Measurements from ENCODE around the gene DBNL.
"Not testable (repeated sequence)": the region's sequence is repeated elsewhere in the genome, so short reads cannot be mapped to it uniquely, and the experiment has no call there.

DBNL gene

DNA sequence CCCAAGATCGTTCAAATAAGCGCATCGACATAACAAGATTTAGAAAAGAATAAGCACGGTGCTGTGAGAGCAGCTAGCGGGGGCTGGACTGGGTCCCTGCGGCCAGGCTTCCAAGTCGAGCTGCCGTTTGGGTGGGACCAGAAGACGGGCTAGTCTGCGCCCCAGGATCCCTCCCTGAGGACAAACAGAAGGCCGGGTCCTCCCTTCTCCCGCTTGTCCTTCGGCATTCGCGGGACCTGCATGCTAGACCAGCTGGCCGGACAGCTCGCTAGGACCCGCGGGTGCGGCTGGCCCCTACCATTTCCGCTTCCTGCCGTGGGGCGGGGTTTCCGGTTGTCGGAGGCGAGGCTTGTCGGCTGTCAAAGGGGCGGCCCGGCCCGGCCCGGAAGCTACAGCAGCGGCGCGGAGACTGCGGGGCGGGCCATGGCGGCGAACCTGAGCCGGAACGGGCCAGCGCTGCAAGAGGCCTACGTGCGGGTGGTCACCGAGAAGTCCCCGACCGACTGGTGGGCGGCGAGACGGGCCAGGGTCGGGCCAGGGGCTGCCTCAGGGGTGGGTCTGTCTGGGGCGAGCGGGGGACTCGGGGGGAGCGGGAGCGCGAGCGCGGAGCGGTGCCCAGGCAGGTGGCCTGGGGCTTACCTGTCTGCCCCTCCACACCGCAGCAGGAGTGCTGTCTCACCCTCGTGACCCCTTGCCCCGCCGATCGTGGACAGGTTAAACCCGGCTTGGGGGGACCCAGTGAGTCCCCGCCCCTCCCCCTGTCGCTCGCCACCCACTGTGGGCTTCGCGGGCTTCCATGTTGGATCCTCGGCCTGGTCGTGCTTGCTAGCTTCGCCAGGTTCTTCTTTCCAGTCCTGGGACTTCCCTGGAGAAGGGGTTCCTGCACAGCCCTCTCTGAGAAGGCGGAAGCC lies at the start of gene DBNL:
Gene DBNL, plus strand, starts transcription at position 388 of the 911 bp plus-strand sequence. Its CDS starts 36 bp downstream, at position 424.
- DNase-seq = peak; percentile 87

DNA sequence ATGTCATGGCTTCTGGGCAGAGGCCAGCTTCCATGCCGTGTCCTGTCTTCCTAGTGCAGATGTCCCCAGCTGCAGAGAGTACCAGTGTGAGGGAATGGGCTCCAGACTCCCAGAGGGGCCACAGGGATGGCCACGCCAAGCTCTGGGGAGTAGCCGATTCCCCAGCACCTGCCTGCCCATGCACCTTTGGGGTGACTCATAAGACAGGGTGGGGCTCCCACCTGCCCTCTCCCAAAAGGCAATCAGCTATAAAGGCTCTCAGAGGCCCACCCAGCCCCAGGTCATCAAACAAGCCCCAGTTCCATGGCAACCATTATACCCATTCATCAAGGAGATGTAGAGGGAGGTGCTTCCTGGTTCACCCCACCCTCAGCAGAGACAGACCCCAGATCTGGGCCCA lies 47.0 kb upstream of the DBNL start, which contains the start of gene SPDYE1:
Gene SPDYE1, plus strand, starts transcription at position 366 of the 400 bp plus-strand sequence. CDS start 2,053 bp downstream, outside the sequence.
- not testable (repeated sequence) for DNase-seq

GRCh38 chr7:44012081-44012480 lies 32.4 kb upstream of the DBNL start:
- not testable (repeated sequence) for DNase-seq

DNA sequence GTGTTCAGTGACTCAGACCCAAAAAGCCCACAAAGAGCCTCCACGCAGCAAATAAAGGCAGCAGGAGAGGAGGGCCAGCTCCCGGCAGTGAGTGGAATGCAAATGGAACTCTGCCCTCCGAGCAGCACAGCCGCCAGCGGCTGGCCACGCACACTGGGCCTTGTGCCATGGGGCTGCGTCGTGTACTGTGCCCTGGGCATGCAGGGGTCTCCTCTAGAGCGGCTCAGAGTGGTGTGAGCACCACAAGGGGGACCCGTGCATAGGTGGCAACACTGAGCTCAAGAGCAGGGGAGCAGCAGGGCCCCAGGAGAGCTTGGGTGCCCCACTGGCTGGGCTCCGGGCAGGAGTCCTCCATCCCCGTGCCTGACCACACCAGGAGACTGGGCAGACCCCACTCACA lies 29.4 kb upstream of the DBNL start:
- DNase-seq = not testable (repeated sequence)

- peak; percentile 95 for DNase-seq
Measured at GRCh38 chr7:44018857-44019807, 25.4 kb upstream of the DBNL start.

GRCh38 chr7:44019825-44020224 lies 24.7 kb upstream of the DBNL start:
- DNase-seq = not testable (repeated sequence)

GRCh38 chr7:44022069-44022468 lies 22.4 kb upstream of the DBNL start:
- not testable (repeated sequence) for DNase-seq

GRCh38 chr7:44022796-44023467 lies 21.6 kb upstream of the DBNL start:
- DNase-seq = not testable (repeated sequence)

- DNase-seq = not testable (repeated sequence)
Measured at GRCh38 chr7:44029433-44029832, 15.1 kb upstream of the DBNL start.

DNA sequence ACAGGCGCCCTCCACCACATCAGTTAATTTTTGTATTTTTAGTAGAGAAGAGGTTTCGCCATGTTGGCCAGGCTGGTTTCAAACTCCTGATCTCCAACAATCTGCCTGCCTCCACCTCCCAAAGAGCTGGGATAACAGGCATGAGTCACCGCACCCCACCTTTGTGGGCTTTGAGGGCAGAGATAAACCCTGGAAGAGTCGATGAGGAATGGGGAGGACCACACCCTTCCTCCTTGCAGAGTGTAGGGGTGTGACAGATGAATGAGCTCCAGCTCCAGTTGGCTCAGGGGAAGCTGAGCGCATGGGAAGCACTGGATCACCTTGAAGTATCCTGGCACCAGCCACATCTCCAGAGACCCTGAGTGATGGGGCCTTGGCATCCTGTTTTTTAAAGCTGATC lies 14.5 kb upstream of the DBNL start:
- DNase-seq = not testable (repeated sequence)

DNA sequence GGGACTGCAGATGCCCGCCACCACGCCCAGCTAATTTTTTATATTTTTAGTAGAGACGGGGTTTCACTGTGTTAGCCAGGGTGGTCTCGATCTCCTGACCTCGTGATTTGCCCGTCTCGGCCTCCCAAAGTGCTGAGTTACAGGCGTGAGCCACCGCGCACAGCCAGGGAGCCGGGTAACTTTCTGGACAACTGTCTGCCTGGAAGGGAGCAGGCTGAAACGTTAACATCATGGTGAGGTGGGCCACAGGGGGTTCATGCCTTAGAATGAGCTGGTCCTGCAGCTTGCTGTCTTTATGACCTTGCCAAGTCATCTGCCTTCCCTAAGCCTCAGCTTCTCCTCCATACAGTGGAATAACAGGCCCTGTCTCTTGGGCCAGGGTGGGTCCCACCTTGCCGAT lies 13.2 kb upstream of the DBNL start:
- not testable (repeated sequence) for DNase-seq

GRCh38 chr7:44032031-44032430 lies 12.5 kb upstream of the DBNL start:
- DNase-seq = not testable (repeated sequence)

GRCh38 chr7:44033971-44034844 lies 10.3 kb upstream of the DBNL start:
- DNase-seq = not testable (repeated sequence)

DNA sequence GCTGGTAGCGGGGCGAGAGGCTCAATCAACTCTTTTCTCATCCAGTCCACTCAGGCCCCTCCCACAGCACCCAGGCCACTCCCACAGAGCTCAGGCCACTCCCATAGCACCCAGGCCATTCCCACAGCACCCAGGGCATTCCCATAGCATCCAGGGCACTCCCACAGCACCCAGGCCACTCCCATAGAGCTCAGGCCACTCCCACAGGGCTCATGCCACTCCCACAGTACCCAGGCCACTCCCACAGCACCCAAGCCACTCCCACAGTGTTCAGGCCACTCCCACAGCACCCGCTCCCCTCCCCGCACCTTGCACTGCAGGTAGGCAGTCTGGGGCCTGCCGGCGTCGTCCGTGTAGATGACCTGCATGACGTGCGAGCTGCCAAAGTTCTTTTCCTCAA lies 8.1 kb upstream of the DBNL start:
- DNase-seq = not testable (repeated sequence)

DNA sequence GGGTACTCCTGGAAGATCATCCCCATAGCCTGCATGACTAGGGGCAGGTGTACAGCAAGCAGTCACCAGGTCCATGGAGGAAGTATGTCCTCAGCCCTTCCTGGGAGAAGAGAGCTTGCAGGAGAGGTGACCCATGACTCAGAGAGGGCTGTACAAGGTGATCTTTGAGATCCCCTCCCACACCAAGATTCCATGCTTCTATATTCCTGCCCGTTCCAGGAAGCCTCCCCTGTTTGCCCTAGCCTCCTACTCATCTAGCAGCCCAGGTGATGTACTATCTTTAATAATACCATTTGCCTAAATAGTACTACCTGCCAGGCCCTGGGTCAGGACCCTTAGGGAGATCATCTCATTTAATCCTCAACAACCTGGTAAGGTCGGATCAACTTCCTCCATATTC lies 6.6 kb upstream of the DBNL start:
- DNase-seq = not testable (repeated sequence)

GRCh38 chr7:44038553-44038952 lies 5.9 kb upstream of the DBNL start:
- not testable (repeated sequence) for DNase-seq

DNA sequence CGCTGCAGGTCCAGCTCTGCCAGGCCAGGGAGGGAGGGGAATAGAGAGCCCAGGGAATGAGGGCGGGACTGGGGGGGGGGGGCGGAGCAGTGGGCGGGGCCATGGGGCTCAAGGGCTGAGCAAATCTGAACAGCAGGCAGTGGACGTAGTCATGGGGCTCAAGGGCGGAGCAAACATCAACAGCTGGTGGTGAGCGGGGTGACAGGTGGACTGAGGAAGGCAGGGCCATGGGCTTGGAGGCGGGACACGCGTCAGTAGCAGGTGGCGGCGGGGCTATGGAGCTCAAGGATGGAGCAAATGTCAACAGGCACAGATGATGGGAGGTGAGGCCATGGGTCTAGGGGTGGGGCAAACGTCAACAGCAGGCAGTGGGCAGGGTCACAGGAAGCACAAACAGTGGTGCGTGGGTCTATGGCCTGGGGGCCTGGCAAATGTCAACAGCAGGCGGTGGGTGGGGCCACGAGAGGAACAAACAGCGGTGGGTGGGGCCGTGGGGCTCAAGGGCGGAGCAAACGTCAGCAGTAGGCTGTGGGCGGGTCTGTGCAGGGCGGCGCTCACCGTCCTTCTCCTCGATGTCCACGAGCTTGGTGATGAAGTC lies 5.4 kb upstream of the DBNL start:
- DNase-seq = peak; percentile 93

DNA sequence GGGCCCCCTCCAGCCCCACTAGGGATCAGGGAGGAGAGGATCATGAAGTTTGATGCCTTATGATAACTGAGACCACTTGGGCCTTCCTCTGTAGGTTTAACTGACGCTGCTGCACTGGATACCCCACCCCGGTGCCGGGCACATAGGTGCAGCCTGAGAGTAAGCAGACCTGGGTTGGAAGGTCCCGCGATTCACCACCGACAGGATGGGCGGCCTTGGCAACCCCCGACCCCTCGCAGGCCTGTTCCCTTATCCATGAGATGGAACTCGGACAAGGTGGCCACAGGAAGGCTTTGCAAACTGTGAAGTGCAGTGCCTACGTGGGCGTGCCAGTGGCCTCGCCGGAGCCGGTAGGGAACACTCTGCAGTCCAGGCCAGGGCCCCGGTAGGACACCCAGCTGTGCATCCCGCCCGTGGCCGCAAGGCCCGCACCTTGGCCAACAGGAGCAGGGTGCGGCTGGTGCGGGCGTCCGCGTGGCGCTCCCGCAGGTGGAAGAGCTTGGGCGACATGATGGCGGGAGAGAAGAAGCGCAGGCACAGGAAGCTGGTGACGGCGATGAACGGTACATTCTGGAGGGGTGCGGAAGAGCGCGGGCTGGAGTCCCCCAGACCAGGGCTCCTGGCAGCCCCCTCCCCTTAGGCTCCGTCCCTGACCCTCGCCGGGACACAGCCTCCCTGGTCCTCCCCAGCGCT lies 4.6 kb upstream of the DBNL start:
- not testable (repeated sequence) for DNase-seq

DNA sequence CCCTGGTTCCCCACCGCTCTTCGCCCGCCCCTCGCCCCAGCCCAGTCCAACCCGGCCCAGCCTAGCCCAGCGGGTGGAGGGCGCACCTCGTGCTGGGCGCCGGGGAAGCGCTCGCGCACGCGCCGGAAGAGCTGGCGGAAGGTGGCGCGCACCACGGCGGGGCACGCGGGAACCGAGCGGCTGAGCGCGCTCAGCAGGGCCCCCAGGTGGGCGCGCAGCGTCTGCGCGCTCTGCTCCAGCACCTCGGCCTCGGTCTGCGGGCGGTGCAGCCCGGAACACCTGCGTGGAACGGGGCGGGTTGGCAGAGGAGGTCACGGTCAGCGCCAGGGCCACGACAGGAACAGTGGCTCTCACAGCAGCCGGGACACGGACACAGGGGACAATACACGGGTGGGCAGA lies 4.0 kb upstream of the DBNL start:
- peak; percentile 28 for DNase-seq

DNA sequence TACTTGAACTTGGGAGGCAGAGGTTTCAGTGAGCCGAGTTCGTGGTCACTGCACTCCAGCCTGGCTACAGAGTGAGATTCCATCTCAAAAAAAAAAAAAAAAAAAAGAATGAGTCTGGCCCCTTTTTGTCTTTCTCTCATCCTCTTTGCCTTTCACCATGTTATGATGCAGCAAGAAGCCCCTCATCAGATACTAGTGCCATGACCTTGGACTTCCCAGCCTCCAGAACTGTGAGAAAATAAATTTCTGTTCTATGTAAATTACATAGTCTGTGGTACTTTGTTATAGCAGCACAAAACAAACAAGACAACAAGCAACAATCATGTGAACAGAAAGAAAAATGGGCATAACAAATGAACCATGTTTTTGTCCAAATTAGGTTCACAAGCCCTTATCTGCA lies 2.3 kb upstream of the DBNL start:
- no peak for DNase-seq
